IPS-20b (cell line): ENCODE measurements around the gene ERCC8.

ENCODE experiments used
- H3K27ac ChIP-seq: one replicate; pipeline ENCODE4 v1.5.1; 2013; ENCODE audit warnings: low read length
- H3K27me3 ChIP-seq: 2 replicates; pipeline ENCODE4 v1.6.1; 2013; ENCODE audit warnings: mild to moderate bottlenecking, low read length, inconsistent platforms; ENCODE audit not compliant: insufficient read depth
- H3K36me3 ChIP-seq: 2 replicates; pipeline ENCODE4 v1.6.1; 2013; ENCODE audit warnings: low read depth, mild to moderate bottlenecking, inconsistent platforms, low read length, moderate library complexity; ENCODE audit not compliant: insufficient read depth
- H3K4me1 ChIP-seq: 2 replicates; pipeline ENCODE4 v1.6.1; 2013; ENCODE audit warnings: mild to moderate bottlenecking, control low read depth, inconsistent platforms, low read length, moderate library complexity; ENCODE audit not compliant: insufficient read depth
- H3K4me3 ChIP-seq: 2 replicates; pipeline ENCODE4 v1.5.1; 2013; ENCODE audit warnings: mild to moderate bottlenecking, low read length, inconsistent platforms
- H3K9ac ChIP-seq: 2 replicates; pipeline ENCODE4 v1.6.1; 2013; ENCODE audit warnings: low read depth, mild to moderate bottlenecking, inconsistent platforms, low read length, moderate library complexity
- H3K9me3 ChIP-seq: 2 replicates; pipeline ENCODE4 v1.6.1; 2013; ENCODE audit warnings: mild to moderate bottlenecking, low read depth, low read length, inconsistent platforms; ENCODE audit not compliant: insufficient read depth

The ERCC8 gene

GRCh38 chr5:60960591-60960990, 15.7 kb upstream of the ERCC8 start:
- H3K27me3 ChIP-seq: no peaks in the 10 kb centered on the region
- no peak overlapping the region for H3K27ac ChIP-seq

DNA sequence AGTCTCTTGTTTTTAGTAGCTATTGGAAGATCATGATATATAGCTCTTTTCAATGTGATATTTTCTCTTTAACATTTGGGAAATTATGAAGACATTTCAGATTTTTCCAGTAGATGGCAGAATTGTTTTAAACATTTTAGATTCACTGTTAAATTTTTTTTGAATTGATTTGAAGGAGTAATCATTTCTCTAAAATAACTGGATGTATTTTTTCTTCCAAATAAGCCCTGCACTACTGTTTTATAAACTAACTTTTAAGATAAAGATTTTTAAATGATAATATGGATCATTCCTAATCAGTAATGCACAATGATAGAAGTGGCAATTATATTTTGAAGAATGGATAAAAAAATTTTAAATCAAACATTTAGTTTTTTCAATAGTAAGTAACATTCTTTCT, 14.3 kb upstream of the ERCC8 start:
- H3K27ac ChIP-seq: no peak overlapping the region
- H3K4me1 ChIP-seq: no peaks in the 10 kb centered on the region
- H3K27me3 ChIP-seq: no peaks in the 10 kb centered on the region
- no peak overlapping the region for H3K9ac ChIP-seq
- H3K36me3 ChIP-seq: no peaks in the 10 kb centered on the region
- H3K9me3 ChIP-seq: 0 out of 2 replicates have a peak, but pooled peaks cover 4% of the 10 kb centered on the region
- no peak overlapping the region for H3K4me3 ChIP-seq

More at GRCh38 chr5:60960591-60960990, 15.7 kb upstream of the ERCC8 start:
- Histone ChIP-seq H3K9me3 (no peaks in the 10 kb centered on the region), H3K9ac (no peak overlapping the region), H3K4me1 (no peaks in the 10 kb centered on the region), H3K4me3 (no peak overlapping the region), H3K36me3 (no peaks in the 10 kb centered on the region)

- Histone ChIP-seq H3K36me3 (no peaks in the 10 kb centered on the region), H3K4me1 (no peaks in the 10 kb centered on the region), H3K27me3 (no peaks in the 10 kb centered on the region), H3K9ac (no peak overlapping the region), H3K27ac (no peak overlapping the region), H3K4me3 (no peak overlapping the region), H3K9me3 (0 out of 2 replicates have a peak, but pooled peaks cover 4% of the 10 kb centered on the region)
Observed at GRCh38 chr5:60958712-60959111, 13.8 kb upstream of the ERCC8 start.

DNA sequence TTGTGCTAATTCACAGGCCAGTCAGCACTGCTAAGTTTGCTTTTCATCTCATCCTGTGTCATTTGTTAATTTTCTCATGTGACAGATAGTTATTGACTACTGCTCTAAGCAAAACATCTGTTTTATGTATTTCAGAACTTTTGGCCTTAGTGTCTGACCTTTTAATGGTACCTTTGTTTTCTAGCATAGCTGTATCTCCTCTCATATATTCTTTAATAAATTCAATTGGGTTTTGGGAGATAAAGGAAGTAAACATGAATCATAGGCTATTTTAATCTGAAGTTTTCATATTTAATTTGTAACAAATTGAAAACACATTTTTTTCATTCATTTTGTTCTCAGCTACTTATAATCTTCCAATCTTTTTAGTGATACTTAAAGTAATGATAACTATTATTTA, 13.2 kb upstream of the ERCC8 start:
- no peaks in the 10 kb centered on the region for H3K4me1 ChIP-seq
- H3K27ac ChIP-seq: no peak overlapping the region
- H3K4me3 ChIP-seq: no peak overlapping the region
- H3K9ac ChIP-seq: no peak overlapping the region; the same call in 1 of the 2 replicates
- H3K27me3 ChIP-seq: no peaks in the 10 kb centered on the region
- H3K9me3 ChIP-seq: 0 out of 2 replicates have a peak, but pooled peaks cover 4% of the 10 kb centered on the region
- no peaks in the 10 kb centered on the region for H3K36me3 ChIP-seq

- H3K9ac ChIP-seq: no peak overlapping the region
- no peaks in the 10 kb centered on the region for H3K36me3 ChIP-seq
- H3K9me3 ChIP-seq: 0 out of 2 replicates have a peak, but pooled peaks cover 4% of the 10 kb centered on the region
- no peak overlapping the region for H3K27ac ChIP-seq
- H3K4me1 ChIP-seq: no peaks in the 10 kb centered on the region
- H3K4me3 ChIP-seq: no peak overlapping the region
- no peaks in the 10 kb centered on the region for H3K27me3 ChIP-seq
Observed at GRCh38 chr5:60955239-60955638, 10.4 kb upstream of the ERCC8 start.

GRCh38 chr5:60948738-60949137, 3.9 kb upstream of the ERCC8 start:
- H3K4me3 ChIP-seq: no peak overlapping the region
- no peak overlapping the region for H3K27ac ChIP-seq
- peaks cover 14% of the 10 kb centered on the region for H3K27me3 ChIP-seq

GRCh38 chr5:60945813-60946187, 930 bp upstream of the ERCC8 start:
- no peaks in the 10 kb centered on the region for H3K9me3 ChIP-seq
- H3K4me3 ChIP-seq: peak overlapping the region; percentile 99
- H3K4me1 ChIP-seq: no peaks in the 10 kb centered on the region
- H3K9ac ChIP-seq: peak overlapping the region; percentile 88
- no peak overlapping the region for H3K27ac ChIP-seq
- H3K36me3 ChIP-seq: peaks cover under 1% of the 10 kb centered on the region; the same call in 1 of the 2 replicates
- H3K27me3 ChIP-seq: peaks cover 14% of the 10 kb centered on the region

More at GRCh38 chr5:60948738-60949137, 3.9 kb upstream of the ERCC8 start:
- Histone ChIP-seq H3K4me1 (no peaks in the 10 kb centered on the region), H3K9ac (no peak overlapping the region), H3K36me3 (no peaks in the 10 kb centered on the region), H3K9me3 (no peaks in the 10 kb centered on the region)

DNA sequence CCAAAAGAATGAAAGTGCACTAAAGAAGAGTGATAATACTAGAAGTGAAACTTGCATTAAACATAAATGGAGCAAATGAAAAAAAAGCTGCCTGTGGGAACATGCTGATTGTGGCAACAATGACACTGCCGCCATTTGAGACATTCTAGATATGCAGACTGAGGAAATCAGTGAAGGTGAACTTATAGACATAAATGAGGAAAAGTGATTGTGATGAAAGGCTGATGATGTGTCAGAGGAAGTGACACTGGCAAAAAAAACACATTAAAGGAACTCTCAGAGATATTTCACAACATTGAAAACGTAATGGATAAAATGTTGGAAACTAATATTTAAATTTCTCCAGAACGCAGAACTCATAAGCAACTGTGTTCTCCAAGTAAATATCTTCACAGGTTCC, 1.2 kb downstream of the ERCC8 start:
- H3K9me3 ChIP-seq: no peaks in the 10 kb centered on the region
- peaks cover 14% of the 10 kb centered on the region for H3K27me3 ChIP-seq
- H3K9ac ChIP-seq: no peak overlapping the region
- H3K4me1 ChIP-seq: no peaks in the 10 kb centered on the region
- peak overlapping the region; percentile 99 for H3K4me3 ChIP-seq
- H3K27ac ChIP-seq: no peak overlapping the region
- H3K36me3 ChIP-seq: peaks cover 6% of the 10 kb centered on the region; the same call in 1 of the 2 replicates

DNA sequence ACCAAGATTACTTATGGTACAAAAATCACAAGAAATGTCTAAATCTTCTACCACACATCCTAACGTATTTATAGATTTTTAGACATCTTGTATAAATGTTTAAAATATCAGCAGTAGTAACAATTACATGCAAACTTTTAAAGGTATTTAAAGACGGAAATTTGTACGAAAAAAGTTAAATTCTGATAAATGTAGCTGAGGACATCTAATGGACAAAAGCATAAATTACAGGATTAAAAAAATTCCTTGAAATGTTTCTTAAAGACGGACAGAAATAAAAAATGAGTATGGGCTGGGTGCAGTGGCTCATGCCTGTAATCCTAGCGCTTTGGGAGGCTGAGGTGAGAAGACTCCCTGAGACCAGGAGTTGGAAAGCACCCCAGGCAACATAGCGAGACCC, 15.8 kb downstream of the ERCC8 start:
- Histone ChIP-seq H3K27me3 (no peaks in the 10 kb centered on the region), H3K9ac (no peak overlapping the region), H3K27ac (no peak overlapping the region), H3K36me3 (peaks cover 27% of the 10 kb centered on the region), H3K4me3 (no peak overlapping the region), H3K9me3 (no peaks in the 10 kb centered on the region), H3K4me1 (no peaks in the 10 kb centered on the region)

DNA sequence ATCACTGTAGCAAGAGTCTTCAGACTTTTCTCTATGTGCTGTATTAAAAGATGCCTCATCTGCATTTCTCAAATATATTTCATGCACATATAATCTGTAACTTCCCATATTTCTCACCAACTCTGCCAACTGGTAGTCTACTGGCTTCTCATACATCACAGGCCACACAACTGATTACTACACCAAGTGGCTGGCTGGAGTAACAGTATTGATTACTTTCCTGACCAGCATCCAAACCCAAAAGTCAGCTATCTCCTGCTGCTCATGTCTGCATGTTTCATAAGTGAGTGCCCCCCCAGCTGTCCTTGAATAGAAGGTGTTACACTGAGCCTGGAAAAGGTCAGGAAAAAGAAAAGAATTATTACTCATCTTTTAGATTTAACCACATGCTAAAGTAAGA, 17.4 kb downstream of the ERCC8 start:
- Histone ChIP-seq H3K27me3 (no peaks in the 10 kb centered on the region), H3K36me3 (peaks cover 27% of the 10 kb centered on the region), H3K4me3 (no peak overlapping the region), H3K9me3 (no peaks in the 10 kb centered on the region), H3K27ac (no peak overlapping the region), H3K4me1 (no peaks in the 10 kb centered on the region), H3K9ac (no peak overlapping the region)

DNA sequence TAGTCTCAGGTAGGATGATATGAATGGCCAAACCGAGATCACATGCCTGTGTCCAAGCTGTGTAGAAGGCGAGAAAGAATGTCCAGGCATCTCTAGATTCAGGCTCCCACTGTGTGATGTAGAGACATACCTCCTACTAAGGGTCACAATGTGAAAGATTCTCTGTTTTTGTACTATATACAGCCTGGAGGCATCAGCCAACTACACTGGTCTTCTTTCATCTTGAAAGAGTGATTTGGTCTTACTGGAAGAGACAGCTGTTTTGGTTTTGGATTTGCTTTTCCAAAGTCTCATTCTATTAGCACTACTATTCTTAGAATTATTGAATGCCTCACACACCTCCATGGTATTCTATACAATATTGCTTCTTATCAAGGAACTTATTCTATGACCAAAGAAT, 26.4 kb downstream of the ERCC8 start:
- H3K9me3 ChIP-seq: no peaks in the 10 kb centered on the region
- no peak overlapping the region for H3K27ac ChIP-seq
- no peak overlapping the region for H3K9ac ChIP-seq
- H3K4me1 ChIP-seq: no peaks in the 10 kb centered on the region
- H3K36me3 ChIP-seq: peaks cover 46% of the 10 kb centered on the region
- no peaks in the 10 kb centered on the region for H3K27me3 ChIP-seq
- H3K4me3 ChIP-seq: no peak overlapping the region

DNA sequence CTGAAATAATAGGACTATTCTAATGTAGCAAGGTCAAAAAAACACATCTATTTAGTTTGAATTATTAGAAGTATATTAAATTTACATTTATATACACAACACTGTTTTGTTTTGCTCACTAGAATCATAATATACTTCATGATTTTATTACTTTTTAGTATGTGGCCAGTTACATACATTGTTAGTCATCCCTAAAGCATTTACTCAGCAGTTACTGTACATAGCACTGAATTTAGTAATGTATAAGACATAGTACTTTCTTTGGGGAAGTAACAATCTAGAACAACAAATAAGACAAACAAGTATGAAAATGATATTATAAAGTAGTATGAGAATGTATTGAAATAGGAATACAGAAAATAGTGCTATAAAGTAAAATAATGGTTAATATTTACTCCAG, 28.2 kb downstream of the ERCC8 start:
- Histone ChIP-seq H3K9ac (no peak overlapping the region), H3K4me3 (no peak overlapping the region), H3K36me3 (peaks cover 44% of the 10 kb centered on the region), H3K27ac (no peak overlapping the region), H3K4me1 (no peaks in the 10 kb centered on the region), H3K27me3 (no peaks in the 10 kb centered on the region), H3K9me3 (no peaks in the 10 kb centered on the region)
